ENCODE data around the gene ZNF419.
"Not testable (repeated sequence)": the region's sequence is repeated elsewhere in the genome, so short reads cannot be mapped to it uniquely, and the experiment has no call there.

Gene ZNF419

DNA sequence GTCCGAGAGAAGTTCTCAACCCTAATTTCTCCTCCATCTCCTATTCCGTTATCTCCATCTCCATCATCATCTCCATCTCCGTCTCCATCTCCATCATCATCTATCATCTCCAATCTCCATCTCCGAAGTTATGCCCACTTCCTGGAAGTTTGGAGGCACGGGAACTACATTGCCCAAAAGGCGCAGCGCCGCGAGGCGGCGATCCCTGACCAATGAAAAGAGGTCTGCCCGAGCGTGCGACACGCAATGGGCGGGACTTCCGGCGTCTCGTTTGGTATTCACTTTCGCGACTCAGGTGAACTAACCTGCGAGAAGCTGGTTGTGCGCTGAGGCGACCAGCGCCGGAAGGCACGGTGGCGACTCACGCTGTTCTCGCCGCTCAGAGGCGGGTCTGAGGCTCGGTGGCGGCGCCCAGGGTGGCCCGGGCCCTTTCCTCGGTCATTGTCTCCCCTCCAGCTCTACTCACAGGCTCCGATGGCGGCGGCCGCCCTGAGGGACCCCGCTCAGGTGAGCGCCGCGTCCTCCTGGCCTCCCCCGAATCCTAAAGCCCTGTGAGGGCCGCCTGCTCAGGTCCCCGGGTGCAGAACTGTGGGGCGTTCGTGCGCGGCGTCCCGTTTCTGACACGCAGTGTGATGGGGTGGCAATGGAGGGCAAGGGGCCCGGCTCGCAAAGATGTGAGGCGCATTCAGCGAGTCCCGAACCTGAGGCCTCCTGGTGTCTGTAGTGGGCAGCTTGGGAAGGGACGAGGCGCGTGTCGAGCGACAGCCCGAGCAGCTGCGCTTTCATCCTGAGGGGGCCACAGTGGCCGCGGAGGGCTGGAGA lies at the start of gene ZNF419:
ZNF419 (plus strand) TSS at position 274 of the 822 bp plus-strand sequence; CDS start at position 475, 201 bp downstream.
- peak; percentile 94 for DNase-seq (ENCODE audit: insufficient read length, low spot score)
- FAIRE-seq: peak; percentile 93

DNA sequence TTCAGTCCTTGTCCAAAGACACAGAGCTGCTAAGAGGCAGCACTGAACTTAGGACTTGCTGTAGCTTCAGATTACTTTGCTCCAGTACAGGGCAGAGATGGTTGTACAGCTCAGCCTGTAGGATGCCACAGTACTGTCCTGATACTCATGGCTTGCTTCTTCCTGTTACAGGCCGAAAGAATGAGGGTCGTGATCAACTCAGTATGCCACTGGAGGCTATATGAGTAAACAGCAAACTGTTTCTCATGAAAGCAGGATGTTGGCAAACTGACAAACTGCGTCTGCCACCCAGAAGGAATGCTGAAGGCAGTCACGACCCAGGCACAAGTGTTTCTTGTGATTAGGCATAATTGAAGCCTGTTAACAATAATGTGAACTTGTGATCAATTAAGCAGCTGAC lies 49.6 kb upstream of the ZNF419 start:
- FAIRE-seq (no peak), DNase-seq (ENCODE audit: insufficient read length, low spot score) (no peak)

DNA sequence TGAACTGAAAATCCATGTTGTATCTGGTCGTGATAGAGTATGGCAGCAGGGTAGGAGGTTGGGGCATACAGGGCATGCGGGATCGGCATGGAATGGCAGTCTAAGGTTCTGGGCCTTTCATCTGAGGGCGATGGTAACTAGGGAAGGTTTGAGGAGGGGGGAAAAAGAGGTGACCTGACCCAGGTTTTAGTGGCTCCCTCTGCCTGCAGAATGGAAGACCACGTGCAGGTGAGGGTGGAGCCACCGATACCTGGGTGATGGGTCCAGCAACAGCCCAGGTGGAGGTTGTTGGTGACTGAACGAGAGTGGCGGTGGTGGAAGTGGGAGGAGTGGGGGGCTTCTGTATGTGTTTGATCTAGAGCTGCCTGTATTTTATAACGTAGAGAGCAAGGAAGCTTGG lies 48.6 kb upstream of the ZNF419 start:
- no peak for DNase-seq (ENCODE audit: insufficient read length, low spot score)
- no peak for FAIRE-seq

DNA sequence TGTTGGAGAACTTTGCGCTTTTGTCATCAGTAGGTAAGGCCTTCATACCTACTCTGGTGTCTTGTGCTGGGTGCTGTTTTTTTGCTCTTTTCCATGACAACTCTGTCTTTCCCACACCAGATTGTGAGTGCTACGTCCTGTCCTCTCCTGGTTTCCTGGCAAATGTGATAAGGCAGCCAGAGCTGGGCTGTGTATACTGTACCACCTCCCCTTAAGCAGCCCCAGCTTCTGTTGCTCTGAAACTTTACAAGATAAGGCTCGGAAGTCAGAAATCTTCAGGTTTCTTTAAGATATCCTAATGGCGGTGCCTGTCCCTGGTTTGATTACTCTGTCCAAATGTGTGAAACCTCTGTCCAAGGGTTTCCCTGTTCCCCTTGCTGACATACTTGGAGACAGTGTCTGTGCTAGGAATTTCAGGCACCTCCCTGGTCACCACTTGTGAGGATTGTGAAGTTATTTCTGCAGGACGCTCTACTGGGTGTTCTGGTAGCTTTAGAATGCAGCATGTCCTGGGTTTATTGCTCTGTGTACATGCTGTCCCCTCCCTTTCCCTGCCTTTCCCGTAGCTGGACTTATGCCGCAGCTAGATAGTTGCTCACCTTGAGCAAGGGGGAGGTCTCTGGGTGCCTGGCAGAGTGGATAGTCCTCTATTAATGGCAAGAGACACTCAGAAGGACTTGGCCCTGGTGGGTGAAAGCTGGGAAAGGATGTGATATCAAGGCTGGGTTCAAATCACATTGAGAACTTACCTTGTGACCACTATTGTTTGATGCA lies 45.4 kb upstream of the ZNF419 start:
- FAIRE-seq (no peak), DNase-seq (ENCODE audit: insufficient read length, low spot score) (no peak)

DNA sequence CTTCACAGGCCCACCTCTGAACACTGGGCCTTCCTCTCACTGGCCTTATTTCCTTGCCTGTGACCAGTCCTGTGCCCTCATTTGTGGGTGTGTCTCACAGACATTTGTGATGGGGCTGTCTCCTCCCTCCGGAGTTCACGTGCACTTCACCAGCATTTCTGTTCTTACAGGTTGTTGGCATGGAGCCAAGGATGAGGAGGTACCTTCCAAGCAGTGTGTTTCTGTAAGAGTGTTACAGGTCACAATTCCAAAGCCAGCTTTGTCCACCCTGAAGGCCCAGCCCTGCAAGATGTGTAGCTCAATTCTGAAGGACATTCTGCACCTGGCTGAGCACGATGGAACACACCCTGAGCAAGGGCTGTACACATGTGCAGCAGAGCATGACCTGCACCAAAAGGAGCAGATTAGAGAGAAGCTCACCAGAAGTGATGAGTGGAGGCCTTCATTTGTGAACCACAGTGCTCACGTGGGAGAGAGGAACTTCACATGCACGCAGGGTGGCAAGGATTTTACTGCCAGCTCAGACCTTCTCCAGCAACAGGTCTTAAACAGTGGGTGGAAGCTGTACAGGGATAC lies 44.3 kb upstream of the ZNF419 start:
- DNase-seq (ENCODE audit: insufficient read length, low spot score): no peak
- no peak for FAIRE-seq

DNA sequence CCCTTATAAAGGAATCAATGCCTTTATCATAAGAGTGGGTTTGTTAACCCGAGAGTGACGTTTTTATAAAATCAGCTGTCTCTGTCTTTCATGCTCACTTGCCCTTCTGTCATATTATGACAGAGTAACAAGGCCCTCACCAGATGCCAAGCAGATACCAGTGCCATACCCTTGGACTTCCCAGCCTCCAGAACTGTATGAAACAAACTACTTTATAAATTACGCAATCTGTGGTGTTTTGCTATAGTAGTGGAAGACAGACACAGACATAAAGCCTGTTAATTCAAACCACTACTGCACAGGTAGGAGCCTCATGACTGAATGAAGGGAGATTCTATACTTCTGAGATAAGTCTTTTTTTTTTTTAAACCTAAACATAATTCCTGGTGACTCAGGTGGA lies 35.2 kb upstream of the ZNF419 start:
- no peak for DNase-seq (ENCODE audit: insufficient read length, low spot score)
- FAIRE-seq: no peak

DNA sequence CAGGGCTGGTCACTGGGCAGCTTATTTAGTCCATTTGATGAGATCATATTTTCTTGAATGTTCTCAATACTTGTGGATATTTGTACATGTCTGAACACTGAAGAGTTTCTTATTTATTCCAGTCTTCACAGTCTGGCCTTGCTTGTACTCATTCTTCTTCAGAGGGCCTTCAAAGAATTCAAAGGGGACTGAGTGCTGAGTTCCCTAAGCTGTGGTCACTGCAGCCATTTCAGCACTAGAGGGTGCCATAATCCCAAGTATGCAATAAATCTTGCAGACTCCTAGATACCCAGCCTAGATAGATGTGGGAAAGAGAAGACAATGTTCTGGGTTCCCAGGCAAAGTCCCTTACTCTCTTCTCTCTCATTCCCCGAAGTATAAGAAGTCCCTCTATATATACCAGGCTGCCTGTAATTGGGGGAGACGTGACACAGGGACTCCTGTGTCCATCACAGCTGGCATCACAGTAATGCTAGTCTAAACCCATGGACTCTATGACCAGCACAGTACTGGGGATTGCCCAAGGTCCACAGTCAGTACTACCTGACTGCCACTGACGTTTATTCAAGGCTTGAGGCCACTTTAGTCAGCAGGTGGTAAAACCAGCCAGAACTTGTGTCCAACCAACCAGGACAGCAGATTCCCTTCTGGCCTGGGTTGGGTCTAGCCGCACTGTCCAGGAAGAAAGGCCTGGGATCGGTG lies 21.7 kb upstream of the ZNF419 start:
- FAIRE-seq: peak; percentile 21
- DNase-seq (ENCODE audit: insufficient read length, low spot score): no peak

DNA sequence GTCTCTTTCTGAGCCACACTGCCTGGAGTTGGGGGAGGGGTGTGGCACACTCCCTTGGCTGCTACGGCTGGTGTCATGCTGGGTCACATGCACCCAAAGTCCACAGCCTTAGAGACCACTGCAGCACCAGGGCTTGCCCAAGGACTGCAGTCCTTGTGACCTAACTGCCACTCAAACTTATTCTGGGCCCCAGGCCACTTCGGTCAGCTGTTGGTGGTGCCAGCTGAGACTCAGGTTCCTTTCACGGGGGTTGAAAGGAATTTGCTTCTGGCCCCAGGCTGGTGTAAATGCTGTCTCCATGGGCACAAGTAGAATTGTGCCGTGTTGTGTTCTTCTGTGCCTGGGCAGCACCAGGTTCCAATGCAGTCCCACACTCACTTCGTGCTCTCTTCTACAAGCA lies 21.1 kb upstream of the ZNF419 start:
- DNase-seq (ENCODE audit: insufficient read length, low spot score) (no peak), FAIRE-seq (no peak)

DNA sequence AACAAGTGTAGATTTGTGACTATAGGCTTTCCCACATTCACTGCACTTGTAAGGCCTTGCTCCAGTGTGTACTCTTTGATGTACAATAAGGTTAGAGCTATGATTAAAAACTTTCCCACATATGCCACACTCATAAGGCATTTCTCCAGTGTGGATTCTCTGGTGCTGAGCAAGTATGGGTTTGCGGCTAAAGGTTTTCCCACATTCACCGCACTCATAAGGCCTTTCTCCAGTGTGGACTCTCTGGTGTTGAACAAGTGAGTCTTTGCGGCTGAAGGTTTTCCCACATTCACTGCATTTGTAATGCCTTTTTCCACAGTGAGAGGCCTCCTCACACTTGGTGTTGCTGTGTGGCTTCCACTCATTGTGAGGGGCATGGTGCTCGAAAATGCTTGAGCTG lies 13.9 kb upstream of the ZNF419 start:
- no peak for FAIRE-seq
- DNase-seq (ENCODE audit: insufficient read length, low spot score): no peak

DNA sequence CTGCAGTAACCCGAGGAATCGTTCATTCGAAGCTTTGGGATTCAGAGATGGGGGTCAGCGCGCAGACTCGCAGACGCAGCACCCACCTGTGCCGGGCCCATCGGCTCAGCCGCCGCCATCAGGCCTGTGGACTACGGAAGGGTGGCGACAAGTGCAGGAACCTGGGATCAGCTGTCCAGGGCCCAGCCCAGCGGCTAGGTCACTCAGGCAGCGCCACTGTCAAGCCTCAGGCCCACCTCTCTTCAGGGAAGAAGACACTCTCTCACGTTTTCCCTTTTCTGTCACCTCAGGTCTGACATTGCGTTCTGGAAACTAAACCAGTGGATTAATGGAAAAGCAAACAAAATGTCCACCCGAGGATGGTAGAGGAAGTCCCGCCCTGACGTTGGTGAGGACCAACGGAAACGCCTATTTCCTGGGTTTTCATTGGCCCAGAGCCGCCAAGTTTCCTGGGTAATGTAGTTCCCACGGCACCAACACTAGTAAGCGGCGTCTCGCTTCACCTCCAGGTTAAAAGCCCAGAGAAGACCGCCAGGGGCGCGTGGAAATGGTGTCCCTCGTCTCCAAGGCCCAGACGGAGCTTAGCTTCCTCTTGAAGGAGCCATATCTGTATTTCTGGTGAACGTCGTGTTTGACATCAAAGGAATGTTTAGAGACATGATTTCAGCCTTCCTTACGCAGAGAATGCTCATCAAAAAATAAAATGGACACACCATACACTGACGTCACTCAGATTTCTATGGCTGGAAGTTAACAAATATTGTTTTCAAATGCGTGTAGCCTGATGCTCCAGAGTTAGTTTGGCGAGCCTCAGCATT lies 10.2 kb upstream of the ZNF419 start, which contains the start of gene ZNF772:
ZNF772 (minus strand) TSS at position 376 of the 818 bp plus-strand sequence; CDS start at position 119, 257 bp downstream.
- DNase-seq (ENCODE audit: insufficient read length, low spot score) (peak; percentile 82), FAIRE-seq (peak; percentile 99)

DNA sequence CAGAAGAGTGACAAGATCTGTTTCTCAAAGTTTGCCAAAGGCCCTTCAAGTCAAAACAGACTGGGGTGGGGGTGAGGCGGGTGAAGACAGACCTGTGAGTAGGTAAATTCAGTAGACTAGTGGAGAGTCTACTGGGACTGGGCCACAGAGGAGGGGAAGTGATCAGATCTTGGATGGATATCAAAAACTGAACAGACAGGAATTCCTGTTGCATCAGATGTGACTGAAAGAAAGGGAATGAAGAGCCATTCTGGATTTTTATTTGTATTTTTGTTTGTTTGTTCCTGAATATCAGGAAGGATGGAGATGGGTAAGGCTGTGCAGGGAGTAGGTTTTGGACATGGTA lies 722 bp downstream of the ZNF419 start:
- FAIRE-seq: peak; percentile 64
- not testable (repeated sequence) for DNase-seq (ENCODE audit: insufficient read length, low spot score)

DNA sequence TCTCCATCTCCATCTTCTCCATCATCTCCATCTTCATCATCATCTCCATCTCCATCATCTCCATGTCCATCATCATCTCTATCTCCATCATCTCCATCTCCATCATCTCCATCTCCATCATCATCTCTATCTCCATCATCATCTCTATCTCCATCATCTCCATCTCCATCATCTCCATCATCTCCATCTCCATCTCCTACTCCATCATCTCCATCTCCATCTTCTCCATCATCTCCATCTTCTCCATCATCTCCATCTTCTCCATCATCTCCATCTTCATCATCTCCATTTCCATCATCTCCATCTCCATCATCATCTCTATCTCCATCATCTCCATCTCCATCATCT lies 11.8 kb downstream of the ZNF419 start:
- not testable (repeated sequence) for DNase-seq (ENCODE audit: insufficient read length, low spot score); FAIRE-seq

DNA sequence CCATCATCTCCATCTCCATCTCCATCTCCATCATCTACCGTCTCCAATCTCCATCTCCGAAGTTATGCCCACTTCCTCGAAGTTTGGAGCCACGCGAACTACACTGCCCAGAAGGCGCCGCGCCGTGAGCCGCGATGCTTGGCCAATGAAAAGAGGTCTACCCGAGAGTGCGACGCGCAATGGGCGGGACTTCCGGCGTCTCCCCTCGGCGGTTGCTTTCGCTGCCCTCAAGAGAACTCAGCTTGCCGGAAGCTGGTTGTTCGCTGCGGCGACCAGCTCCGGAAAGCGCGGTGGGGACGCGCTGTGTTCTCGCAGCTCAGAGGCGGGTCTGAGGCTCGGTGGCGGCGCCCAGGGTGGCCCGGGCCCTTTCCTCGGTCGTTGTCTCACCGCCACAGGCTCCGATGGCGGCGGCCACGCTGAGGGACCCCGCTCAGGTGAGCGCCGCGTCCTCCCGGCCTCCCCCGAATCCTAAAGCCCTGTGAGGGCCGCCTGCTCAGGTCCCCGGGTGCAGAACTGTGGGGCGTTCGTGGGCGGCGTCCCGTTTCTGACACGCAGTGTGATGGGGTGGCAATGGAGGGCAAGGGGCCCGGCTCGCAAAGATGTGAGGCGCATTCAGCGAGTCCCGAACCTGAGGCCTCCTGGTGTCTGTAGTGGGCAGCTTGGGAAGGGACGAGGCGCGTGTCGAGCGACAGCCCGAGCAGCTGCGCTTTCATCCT lies 12.3 kb downstream of the ZNF419 start, which contains the start of gene ZNF773:
ZNF773 (plus strand) TSS at position 259 of the 716 bp plus-strand sequence; CDS start at position 402, 143 bp downstream.
- DNase-seq (ENCODE audit: insufficient read length, low spot score) (peak; percentile 87), FAIRE-seq (peak; percentile 93)

DNA sequence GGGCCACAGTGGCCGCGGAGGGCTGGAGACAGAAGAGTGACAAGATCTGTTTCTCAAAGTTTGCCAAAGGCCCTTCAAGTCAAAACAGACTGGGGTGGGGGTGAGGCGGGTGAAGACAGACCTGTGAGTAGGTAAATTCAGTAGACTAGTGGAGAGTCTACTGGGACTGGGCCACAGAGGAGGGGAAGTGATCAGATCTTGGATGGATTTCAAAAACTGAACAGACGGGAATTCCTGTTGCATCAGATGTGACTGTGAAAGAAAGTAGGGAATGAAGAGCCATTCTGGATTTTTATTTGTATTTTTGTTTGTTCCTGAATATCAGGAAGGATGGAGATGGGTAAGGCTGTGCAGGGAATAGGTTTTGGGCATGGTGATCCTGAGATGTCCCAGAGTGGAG lies 12.8 kb downstream of the ZNF419 start:
- not testable (repeated sequence) for DNase-seq (ENCODE audit: insufficient read length, low spot score)
- FAIRE-seq: peak; percentile 84

DNA sequence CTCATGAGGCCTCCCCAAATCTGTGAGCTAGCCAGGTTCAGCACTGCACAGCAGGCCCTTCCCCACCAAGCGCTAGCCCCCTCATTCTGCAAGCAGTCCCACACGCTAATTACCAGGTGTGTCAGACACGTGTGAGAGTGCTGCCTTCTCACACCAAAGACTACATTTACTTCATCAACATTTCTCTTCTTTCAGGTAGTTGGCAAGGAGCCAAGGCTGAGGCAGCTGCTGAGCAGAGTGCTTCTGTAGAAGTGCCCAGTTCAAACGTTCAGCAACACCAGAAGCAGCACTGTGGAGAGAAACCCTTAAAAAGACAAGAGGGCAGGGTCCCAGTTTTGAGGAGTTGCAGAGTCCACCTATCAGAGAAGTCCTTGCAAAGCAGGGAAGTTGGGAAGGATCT lies 18.6 kb downstream of the ZNF419 start:
- DNase-seq (ENCODE audit: insufficient read length, low spot score) (no peak), FAIRE-seq (no peak)

DNA sequence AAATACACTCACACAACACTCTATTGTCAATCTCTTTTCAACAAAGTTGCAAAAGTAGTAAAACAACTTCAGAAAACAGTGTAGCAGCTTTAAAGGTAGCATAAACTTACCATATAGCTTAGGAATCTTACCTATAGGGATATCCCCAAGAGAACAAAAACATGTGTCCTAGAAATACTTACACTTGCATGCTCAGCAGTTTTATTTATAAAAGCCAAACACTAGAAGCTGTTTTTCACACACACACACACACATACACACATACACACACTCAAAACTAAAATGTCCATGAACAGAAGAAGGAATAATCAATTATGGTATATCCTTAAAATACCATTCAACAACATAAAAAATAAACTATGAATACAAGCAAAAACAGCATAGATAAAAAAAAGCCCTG lies 23.9 kb downstream of the ZNF419 start:
- FAIRE-seq: no peak

DNA sequence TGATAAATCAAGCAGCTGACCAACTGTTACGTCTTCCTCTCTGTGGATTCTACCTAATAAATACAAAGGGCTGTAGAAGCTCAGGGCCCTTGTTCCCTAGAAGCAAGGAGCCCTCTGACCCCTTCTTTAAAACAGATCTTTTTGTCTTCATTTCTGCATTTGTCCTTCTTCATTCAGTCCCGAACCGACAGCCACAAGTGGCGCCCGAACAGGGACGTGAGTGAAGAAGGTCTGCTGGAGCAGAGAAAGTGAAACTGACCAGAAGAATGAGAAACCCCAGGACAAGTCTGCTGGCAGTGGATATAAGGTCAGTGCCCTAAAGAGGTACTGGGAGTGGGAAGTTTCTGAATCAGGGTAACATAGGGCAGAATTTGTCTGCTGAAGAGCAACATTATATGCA lies 25.3 kb downstream of the ZNF419 start:
- no peak for DNase-seq (ENCODE audit: insufficient read length, low spot score)
- FAIRE-seq: no peak

More for the DNA sequence above, 23.9 kb downstream of the ZNF419 start:
- no peak for DNase-seq (ENCODE audit: insufficient read length, low spot score)

DNA sequence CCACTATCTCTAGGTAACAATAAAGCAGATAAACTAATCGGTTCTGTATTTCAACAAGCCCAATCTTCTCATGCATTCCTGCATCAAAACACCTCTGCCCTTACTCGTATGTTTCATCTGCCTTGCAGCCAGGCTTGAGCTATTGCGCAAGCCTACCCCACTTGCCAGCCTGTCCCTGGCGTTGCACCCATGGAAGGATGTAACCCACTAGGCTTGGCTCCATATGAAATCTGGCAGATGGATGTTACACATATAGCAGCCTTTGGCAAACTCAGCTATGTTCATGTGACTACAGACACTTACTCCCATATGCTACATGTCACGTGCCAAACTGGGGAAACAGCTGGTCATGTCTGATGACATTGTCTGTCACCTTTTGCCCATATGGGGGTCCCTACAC lies 27.7 kb downstream of the ZNF419 start:
- no peak for FAIRE-seq
- no peak for DNase-seq (ENCODE audit: insufficient read length, low spot score)

DNA sequence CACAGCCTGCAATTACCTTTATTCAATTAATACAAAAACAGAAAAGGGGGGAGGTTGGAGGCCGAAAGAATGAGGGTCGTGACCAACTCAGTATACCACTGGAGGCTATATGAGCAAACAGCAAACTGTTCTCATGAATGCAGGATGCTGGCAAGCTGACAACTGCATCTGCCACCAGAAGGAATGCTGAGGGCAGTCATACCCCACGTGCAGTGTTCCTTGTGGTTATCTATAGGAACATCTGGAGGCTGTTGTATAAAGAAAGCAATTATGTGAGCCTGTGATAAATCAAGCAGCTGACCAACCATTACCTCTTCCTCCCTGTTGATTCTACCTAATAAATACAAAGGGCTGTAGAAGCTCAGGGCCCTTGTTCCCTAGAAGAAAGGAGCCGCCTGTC lies 30.5 kb downstream of the ZNF419 start:
- not testable (repeated sequence) for FAIRE-seq

More for the DNA sequence above, 30.5 kb downstream of the ZNF419 start:
- not testable (repeated sequence) for DNase-seq (ENCODE audit: insufficient read length, low spot score)
